NT2/D1 (cell line): ENCODE results near the gene KRT76.

Source experiments
- DNase-seq: peaks from one replicate; pipeline ENCODE4 v3.0.0-alpha.2; 2011; ENCODE audit warnings: low read depth, low spot score
- H3K27me3 ChIP-seq: 2 replicates; pipeline ENCODE4 v1.6.0; 2011; ENCODE audit warnings: mild to moderate bottlenecking; ENCODE audit not compliant: insufficient read length, insufficient read depth
- H3K36me3 ChIP-seq: 2 replicates; pipeline ENCODE4 v1.6.1; 2011; ENCODE audit warnings: mild to moderate bottlenecking, low read length, mixed read lengths; ENCODE audit not compliant: insufficient read depth, insufficient read length
- H3K4me1 ChIP-seq: 2 replicates; pipeline ENCODE4 v1.5.1; 2011; ENCODE audit not compliant: insufficient read depth, insufficient read length
- H3K4me3 ChIP-seq: 2 replicates; pipeline ENCODE4 v1.5.1; 2011; ENCODE audit warnings: low read depth; ENCODE audit not compliant: insufficient read length
- H3K9ac ChIP-seq: 2 replicates; pipeline ENCODE4 v1.6.0; 2011; ENCODE audit warnings: low read depth; ENCODE audit not compliant: insufficient read length
- H3K9me3 ChIP-seq: 2 replicates; pipeline ENCODE4 v1.5.1; 2011; ENCODE audit warnings: mild to moderate bottlenecking, low read length; ENCODE audit not compliant: insufficient read depth
- SUZ12 ChIP-seq: IDR thresholded peaks from 2 replicates; pipeline ENCODE4 v1.6.1; 2011; ENCODE audit not compliant: insufficient read length, insufficient read depth; ENCODE audit errors: extremely low read depth
- YY1 ChIP-seq: IDR thresholded peaks from 2 replicates; pipeline ENCODE4 v1.6.1; 2011; ENCODE audit not compliant: insufficient read length, insufficient read depth
- ZNF274 ChIP-seq: IDR thresholded peaks from 2 replicates; pipeline ENCODE4 v1.6.1; 2011; ENCODE audit warnings: mild to moderate bottlenecking, low read depth, low read length

Gene KRT76

DNA sequence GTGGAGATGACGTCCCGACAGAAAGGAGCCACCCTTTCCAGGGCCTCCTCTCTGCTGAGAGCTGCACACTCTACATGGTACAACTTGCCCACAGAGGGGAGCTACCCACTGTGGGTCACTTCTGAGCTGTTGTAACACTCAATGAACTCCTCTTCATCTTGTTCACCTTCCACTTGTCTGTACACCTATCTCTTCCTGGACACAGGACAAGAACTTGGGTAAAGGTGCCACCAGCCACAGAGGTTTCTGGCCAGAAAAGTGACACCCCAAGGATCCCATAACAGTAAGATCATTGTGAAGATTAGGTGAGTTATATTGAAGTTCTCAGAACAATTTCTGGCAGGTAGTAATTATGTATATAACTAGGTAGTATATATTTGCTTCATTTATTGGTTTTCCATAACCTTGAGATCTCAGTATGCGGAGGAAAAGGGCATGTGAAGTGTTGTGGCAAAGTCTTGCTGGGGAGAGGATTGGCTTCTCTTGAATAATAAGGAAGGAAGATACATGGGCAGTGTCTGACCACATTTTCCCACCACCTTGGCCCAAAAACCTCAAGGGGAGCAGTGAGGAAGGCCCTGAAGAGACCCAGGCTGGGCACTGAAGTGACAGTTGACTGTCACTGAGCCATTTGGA lies 34.2 kb downstream of the KRT76 start:
- DNase-seq: no peak
- no peaks in the 10 kb centered on the region for H3K36me3 ChIP-seq
- no peak overlapping the region for H3K9ac ChIP-seq
- no peaks in the 10 kb centered on the region for H3K4me1 ChIP-seq
- TF ChIP-seq ZNF274 (no peak), YY1 (no peak)
- no peak overlapping the region for H3K4me3 ChIP-seq
- no peaks in the 10 kb centered on the region for H3K9me3 ChIP-seq
- H3K27me3 ChIP-seq: peaks cover 82% of the 10 kb centered on the region

DNA sequence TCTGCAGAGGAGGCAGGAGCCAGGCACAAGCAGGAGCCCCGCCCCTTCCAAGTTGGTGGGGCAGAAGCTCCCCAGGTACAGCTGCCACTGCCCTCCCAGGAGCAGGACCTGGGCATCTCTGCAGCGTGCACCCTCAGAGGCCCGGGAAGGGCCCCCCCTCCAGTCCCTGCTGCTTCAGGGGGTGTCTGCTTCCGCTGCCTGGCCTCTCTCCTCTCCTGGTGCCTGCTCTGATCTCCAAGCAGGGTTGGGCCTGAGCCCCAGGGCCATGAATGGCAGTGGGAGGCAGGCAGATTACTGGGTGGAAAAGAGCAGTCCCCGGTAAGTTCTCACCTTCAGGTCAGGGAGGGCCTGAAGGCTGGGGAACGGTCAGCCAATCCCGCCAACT lies 35.0 kb downstream of the KRT76 start:
- no peak overlapping the region for H3K9ac ChIP-seq
- H3K4me3 ChIP-seq: no peak overlapping the region
- no peaks in the 10 kb centered on the region for H3K4me1 ChIP-seq
- H3K9me3 ChIP-seq: no peaks in the 10 kb centered on the region
- TF ChIP-seq SUZ12 (no peak), ZNF274 (no peak), YY1 (no peak)
- H3K36me3 ChIP-seq: no peaks in the 10 kb centered on the region
- DNase-seq: no peak
- H3K27me3 ChIP-seq: peaks cover 76% of the 10 kb centered on the region

- peak; percentile 70 for DNase-seq
- peaks cover 75% of the 10 kb centered on the region for H3K27me3 ChIP-seq
- TF ChIP-seq YY1: no peak
- TF ChIP-seq SUZ12: no peak
- TF ChIP-seq ZNF274: no peak
Observed at GRCh38 chr12:52741375-52742195, 35.6 kb downstream of the KRT76 start.

GRCh38 chr12:52740584-52740983 lies 36.6 kb downstream of the KRT76 start:
- Histone ChIP-seq H3K9me3 (no peaks in the 10 kb centered on the region), H3K36me3 (no peaks in the 10 kb centered on the region), H3K4me3 (no peak overlapping the region), H3K9ac (no peak overlapping the region), H3K27me3 (peaks cover 73% of the 10 kb centered on the region), H3K4me1 (no peaks in the 10 kb centered on the region)
- TF ChIP-seq YY1 (no peak), ZNF274 (no peak), SUZ12 (no peak)
- no peak for DNase-seq

More at GRCh38 chr12:52741375-52742195, 35.6 kb downstream of the KRT76 start:
- Histone ChIP-seq H3K4me1 (no peaks in the 10 kb centered on the region), H3K36me3 (no peaks in the 10 kb centered on the region), H3K9me3 (no peaks in the 10 kb centered on the region), H3K4me3 (no peak overlapping the region), H3K9ac (no peak overlapping the region)

GRCh38 chr12:52739963-52740362 lies 37.2 kb downstream of the KRT76 start:
- TF ChIP-seq ZNF274 (no peak), SUZ12 (no peak), YY1 (no peak)
- H3K4me1 ChIP-seq: no peaks in the 10 kb centered on the region
- H3K27me3 ChIP-seq: peaks cover 73% of the 10 kb centered on the region
- H3K9me3 ChIP-seq: no peaks in the 10 kb centered on the region
- H3K4me3 ChIP-seq: no peak overlapping the region
- H3K36me3 ChIP-seq: no peaks in the 10 kb centered on the region
- DNase-seq: no peak
- H3K9ac ChIP-seq: no peak overlapping the region

- TF ChIP-seq SUZ12 (no peak), ZNF274 (no peak), YY1 (no peak)
- peaks cover 80% of the 10 kb centered on the region for H3K27me3 ChIP-seq
- no peaks in the 10 kb centered on the region for H3K9me3 ChIP-seq
- H3K36me3 ChIP-seq: no peaks in the 10 kb centered on the region
- no peak for DNase-seq
- no peak overlapping the region for H3K4me3 ChIP-seq
- H3K4me1 ChIP-seq: no peaks in the 10 kb centered on the region
- H3K9ac ChIP-seq: no peak overlapping the region
Observed at GRCh38 chr12:52735816-52736632, 41.1 kb downstream of the KRT76 start.

GRCh38 chr12:52735106-52735505 lies 42.0 kb downstream of the KRT76 start:
- DNase-seq: no peak
- Histone ChIP-seq H3K27me3 (peaks cover 84% of the 10 kb centered on the region), H3K4me1 (no peaks in the 10 kb centered on the region), H3K9me3 (no peaks in the 10 kb centered on the region), H3K4me3 (no peak overlapping the region), H3K9ac (no peak overlapping the region), H3K36me3 (no peaks in the 10 kb centered on the region)
- TF ChIP-seq SUZ12 (no peak), YY1 (no peak), ZNF274 (no peak)
